Hematopoietic multipotent progenitor cell treated with erythropoietin and hydrocortisone succinate and interleukin-3 and kit ligand, for 17 days (in vitro differentiated cells): Measurements from ENCODE around the gene GRM3.

Experiments
- DNase-seq: peaks from one replicate; pipeline ENCODE4 v3.0.0-alpha.2; 2015; ENCODE audit warnings: low spot score

Gene GRM3

GRCh38 chr7:86786376-86786775 lies 142.7 kb downstream of the GRM3 start:
- DNase-seq = no peak

DNA sequence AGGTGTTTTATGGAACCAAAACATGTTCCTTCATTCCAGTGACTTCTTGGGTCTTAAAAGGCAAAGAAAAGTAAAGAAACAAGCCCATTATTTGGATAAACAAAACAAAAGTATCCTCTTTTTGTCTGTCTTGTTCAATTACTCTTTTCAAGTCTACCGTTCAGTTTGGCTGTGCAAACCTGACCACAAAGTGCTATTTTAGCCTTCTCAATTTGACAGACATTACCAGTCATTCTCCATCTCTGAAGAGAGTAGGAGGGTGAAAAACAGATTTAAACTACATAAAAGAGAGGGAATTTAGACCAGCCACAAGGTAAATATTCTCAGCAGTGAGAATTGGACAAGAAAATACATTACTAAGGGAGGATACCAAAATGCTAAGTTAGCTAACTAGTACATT lies 145.2 kb downstream of the GRM3 start:
- DNase-seq = no peak

GRCh38 chr7:86790383-86790782 lies 146.7 kb downstream of the GRM3 start:
- DNase-seq = no peak

DNA sequence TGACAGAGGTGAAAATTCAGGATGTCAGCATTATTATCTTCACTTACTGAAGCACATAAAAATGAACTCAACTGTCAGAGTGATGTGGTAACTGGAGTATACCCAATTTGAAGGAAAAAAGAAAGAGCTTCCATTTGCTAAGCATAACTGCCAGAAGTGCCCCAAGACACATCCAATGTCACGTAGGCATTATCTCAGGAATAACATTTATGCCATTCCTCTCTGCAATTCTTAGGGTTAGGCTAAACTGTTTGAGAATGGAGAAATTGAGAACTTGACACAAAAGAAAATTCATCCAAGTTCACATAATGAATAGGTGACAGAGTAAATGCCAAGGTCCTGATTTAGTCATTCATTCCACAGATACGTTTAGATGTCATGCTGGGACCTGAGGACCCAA lies 148.6 kb downstream of the GRM3 start:
- no peak for DNase-seq

DNA sequence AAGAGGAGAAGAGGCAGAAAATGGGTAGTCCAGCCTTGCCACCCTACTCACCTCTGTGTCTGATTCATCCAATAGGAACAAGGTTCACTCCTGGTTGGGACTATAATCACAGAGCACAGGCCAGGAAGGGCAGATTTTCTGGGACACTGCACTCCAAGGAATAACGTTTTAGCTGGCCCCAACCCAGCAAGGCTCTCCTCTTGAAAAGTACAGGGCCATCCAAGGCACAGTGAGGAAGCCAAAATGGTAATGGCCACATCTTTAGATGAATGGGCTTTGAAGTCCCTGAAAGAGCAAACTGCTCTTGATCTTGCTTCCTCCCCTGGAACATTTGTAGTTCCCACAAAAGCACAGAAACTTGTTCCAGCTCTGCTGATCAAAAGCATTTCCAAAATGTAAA lies 149.4 kb downstream of the GRM3 start:
- no peak for DNase-seq

DNA sequence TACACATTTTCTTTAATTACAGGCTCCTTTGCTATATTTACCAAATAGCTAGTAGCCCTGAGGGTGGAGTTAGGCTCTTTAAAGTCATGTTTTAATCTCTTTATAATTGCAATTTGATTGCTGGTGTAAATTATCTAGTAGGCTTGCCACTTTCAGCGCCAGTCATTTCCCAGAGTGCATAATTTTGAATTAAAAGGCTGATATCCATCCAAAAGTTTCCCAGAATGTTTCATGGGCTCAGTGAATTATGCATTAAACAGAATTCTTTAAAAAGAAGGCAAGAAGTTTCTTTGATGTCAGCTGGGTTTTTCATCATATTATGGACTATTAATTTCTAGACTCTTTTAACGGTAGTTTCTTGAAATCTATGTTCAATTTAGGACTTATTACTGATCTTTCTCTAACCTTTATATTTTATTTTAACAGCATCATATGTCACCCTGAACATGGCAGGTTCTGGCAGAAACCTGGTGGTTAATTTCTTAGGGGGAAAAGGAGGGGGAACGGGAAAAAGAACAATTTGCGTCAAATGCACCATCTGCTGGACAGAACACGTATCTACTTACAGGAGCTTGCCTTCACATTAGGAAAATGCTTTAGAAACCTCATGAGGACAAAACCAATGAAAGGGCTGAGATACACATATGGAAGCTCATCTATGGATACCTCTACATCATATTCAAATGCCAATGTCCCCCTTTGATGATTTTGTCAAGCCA lies 171.1 kb downstream of the GRM3 start:
- no peak for DNase-seq

- DNase-seq = no peak
Measured at GRCh38 chr7:86815556-86815955, 171.8 kb downstream of the GRM3 start.

DNA sequence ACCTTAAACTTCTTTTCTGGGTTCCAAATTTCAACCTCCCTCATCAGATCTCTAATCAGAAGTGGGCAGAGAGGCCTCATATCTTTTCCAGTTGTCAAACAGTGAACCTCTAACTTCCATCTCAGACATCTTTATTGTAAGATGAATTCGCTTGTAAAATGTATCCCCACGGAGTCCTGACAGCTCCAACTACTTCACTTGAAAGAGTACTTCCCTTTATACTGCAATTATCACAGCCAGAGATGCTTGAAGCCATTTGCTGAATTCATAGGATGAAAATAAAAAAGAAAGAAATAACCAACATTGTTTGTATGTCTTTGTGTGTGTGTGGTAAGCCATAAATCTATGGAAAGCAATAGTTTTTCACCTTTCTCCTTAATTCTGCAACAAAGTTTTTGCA lies 175.2 kb downstream of the GRM3 start:
- no peak for DNase-seq

DNA sequence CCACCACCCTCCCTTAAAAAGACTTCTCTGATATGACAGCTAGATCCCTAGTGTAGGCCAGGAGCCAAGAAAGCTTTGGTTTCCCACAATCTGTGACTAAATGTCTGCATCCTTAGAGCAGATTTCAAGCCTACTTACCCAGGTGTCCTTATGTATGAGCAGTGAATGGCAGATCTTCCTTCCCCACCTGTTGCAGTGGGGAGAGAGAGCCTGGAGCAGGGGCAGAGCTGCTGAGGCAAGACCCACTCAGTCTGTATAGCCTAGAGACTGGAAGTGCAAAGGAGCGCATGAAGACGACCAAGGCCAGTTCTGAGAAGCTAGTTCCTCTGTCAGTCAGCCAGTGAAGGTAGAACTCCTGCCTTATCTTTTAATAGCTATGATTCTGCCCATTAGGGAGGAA lies 180.1 kb downstream of the GRM3 start:
- DNase-seq = no peak

DNA sequence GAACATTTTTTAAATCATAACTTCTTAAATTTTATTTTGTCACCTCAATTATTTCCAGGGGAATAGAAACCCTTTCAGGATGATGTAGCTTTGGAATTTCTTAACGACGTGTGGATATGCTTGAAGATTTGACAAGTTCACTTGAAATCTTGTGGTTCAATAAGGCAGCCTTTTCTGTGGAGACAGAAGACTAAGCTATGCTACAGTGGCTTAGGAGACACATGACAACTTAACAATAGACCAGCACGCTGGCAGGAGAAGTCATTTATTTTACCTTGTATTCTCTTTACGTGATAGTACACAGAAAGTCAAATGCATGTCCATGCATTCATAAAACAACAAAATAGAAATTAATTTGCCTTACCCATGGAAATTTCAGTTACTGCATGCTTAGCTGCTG lies 181.6 kb downstream of the GRM3 start:
- DNase-seq = no peak

DNA sequence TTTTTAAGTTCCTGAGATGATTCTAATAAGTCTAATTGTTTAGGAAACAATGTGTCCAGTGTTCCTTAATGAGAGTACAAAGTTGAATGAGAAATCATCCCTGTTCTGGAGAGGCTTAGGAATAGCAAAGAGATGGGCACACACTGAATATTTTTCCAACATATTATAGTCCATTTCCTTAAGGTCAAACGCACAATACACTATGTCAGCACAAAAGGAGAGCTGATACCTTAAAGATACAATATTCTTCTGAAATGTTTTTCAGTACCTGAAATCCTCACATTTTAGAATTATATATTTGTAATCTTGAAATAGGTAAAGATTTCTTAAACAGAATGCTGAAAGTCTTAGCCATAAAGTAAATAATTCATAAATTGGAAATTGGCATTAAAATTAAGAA lies 183.2 kb downstream of the GRM3 start:
- DNase-seq = no peak

DNA sequence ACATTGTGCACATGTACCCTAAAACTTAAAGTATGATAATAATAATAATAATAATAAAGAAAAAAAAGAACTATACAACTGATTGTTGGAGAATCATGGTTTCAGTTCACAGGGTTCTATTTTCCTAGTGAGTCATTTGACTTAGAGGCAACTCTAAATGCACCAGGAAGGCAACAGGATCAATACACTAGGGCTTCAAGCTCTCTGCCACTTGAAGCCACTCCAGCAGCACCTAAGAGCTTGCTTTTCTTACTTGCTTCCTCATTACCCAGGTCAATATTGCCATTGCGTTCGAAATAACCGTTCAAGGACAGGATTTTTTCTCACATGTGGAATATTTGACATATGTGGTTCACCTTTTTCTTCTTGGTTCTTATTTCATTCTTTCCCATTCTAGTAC lies 189.7 kb downstream of the GRM3 start:
- no peak for DNase-seq

DNA sequence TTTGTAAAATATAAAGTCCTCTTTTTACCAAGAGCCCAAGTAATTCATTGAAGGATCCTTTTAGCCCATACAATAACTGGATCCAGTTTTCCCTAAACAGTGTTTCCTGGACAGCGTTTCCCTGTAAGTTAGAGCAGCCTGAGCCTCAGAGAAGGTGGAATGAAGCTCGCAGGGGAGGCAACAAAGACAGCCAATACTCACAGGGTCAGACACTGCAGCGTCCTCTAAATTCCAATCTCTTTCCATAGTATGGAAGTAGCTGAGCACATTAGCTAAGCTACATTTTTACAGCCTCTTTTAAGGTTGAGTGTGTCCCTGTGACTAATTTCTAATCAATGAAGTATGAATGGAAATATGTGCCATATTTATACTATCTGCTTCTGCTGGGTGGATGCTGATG lies 193.5 kb downstream of the GRM3 start:
- no peak for DNase-seq

DNA sequence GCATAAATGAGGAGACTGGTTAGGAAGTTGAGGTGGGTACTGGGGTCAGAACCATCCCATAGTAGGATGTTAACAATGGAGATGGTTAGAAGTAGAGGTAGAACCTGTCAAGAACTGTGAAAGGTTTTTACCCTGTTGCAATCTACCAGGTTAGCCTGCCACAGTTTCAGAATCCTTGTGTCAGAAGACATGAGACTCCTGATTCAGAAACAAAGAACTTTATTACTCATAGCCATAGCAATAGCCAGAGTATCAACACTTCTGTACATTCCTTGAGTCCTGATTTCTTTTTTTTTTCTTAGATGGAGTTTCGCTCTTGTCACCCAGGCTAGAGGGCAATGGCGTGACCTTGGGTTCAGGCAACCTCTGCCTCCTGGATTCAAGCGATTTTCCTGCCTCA lies 200.9 kb downstream of the GRM3 start:
- no peak for DNase-seq

GRCh38 chr7:86846494-86847190 lies 202.9 kb downstream of the GRM3 start:
- DNase-seq = no peak

GRCh38 chr7:86848226-86848625 lies 204.5 kb downstream of the GRM3 start:
- DNase-seq = no peak

DNA sequence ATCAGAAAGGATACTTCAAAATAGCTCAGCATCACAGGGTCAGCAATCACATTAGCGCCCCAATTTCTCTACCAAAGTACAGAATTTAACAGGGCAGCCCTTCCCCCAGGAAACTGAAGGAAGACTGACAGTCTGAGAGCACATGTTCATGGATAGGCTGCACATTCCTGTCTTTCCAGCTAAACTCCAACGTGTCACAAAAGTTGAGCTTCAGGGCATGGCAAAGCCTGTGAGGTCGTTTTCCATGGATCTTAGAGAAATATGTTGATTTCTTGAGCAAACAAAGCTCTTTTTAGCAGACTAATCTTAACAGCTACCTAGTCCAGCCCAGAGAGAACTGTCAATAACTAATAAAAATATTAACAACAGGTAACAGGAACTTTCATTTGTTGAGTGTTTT lies 207.9 kb downstream of the GRM3 start:
- no peak for DNase-seq

GRCh38 chr7:86863452-86863851 lies 219.7 kb downstream of the GRM3 start:
- no peak for DNase-seq

- no peak for DNase-seq
Measured at GRCh38 chr7:86867163-86867762, 223.6 kb downstream of the GRM3 start.

DNA sequence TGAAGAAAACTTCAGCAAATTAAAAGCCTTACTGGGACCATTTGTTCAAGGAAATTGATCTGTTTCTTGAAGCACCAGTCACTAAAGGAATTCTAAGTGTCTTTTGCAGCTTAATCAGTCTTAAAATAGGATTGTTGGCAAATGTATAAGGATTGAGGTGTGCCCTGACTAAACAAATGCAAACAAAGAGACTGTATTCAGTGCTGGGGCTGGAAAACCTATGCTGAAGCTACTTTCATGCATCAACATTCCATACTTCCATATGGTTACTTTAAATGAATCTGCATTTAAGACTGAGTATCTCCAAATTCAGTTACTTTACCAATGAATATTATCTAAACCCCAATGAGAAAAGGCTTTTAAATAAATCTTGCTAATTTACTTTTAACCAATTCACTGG lies 232.4 kb downstream of the GRM3 start:
- no peak for DNase-seq

DNA sequence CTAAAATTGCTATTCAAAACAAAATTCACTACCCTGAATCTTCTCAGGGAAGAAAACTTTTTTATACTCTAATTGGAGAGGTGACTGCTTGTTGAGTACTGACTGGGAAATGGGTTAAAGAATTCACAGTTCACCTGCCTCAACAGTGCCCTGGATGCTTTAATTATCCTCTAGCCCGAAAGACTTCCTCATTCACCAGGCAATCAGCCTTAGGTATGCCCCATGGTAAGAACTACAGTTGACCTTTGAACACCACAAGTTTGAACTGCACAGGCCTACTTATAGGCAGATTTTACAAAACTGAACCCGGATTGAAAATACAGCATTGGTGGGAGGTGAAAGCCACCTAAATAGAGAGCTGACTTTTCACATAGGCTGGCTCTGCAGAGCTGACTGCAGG lies 240.4 kb downstream of the GRM3 start:
- DNase-seq = no peak

DNA sequence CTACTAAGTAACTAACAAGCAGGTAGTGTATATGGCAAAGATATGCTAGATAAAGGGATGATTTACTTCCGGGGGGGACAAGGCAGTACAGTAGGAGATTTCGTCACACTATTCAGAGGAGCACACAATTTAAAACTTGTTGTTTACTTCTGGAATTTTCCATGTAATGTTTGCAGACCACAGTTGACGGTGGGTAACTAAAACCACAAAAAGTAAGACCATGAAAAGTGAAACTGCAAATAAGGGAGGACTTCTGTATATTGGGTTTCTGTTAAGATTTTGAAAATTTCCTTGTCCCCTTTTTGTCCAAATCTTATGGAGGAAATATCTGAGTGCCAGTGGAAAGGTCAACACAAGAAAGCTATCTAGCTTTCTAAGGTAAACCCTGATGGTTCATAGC lies 245.8 kb downstream of the GRM3 start:
- no peak for DNase-seq

- DNase-seq = no peak
Measured at GRCh38 chr7:86898171-86898570, 254.5 kb downstream of the GRM3 start.

- DNase-seq = no peak
Measured at GRCh38 chr7:86900886-86901285, 257.2 kb downstream of the GRM3 start.
